OCI-LY3 (cell line): ENCODE measurements around the gene SH2D6.

Source experiments
- H2AFZ ChIP-seq: fragments of 200-600, 300-600 bp; shearing (Covaris generic); 2 replicates; pipeline ENCODE4 v1.6.0; 2014; ENCODE audit warnings: antibody characterized with exemption, low read depth, low read length
- H3K27ac ChIP-seq: fragments of 200-600, 300-600 bp; sonication (generic); 2 replicates; pipeline ENCODE4 v1.5.1; 2014; ENCODE audit warnings: mild to moderate bottlenecking, low read length, moderate library complexity, mixed read lengths
- H3K27me3 ChIP-seq: fragments of 200-600, 300-600 bp; sonication (generic); 2 replicates; pipeline ENCODE4 v1.6.1; 2014; ENCODE audit warnings: low read depth, low read length, mixed read lengths
- H3K36me3 ChIP-seq: fragments of 200-600, 300-600 bp; sonication (generic); replicated peaks from 2 replicates; pipeline ENCODE3; 2014; ENCODE audit warnings: low read depth, low read length, mixed read lengths
- H3K4me1 ChIP-seq: fragments of 300-600, 200-600 bp; sonication (generic); 2 replicates; pipeline ENCODE4 v1.6.1; 2014; ENCODE audit warnings: low read length, mixed read lengths
- H3K4me2 ChIP-seq: fragments of 200-600, 300-600 bp; sonication (generic); 2 replicates; pipeline ENCODE4 v1.6.1; 2014; ENCODE audit warnings: low read length, mixed read lengths
- H3K4me3 ChIP-seq: fragments of 300-600, 200-600 bp; sonication (generic); 2 replicates; pipeline ENCODE4 v1.5.1; 2014; ENCODE audit warnings: antibody characterized with exemption, mild to moderate bottlenecking, low read length, moderate library complexity
- H3K79me2 ChIP-seq: fragments of 300-600, 200-600 bp; shearing (Covaris generic); 2 replicates; pipeline ENCODE4 v1.6.1; 2014; ENCODE audit warnings: mild to moderate bottlenecking, low read length, mixed read lengths
- H3K9ac ChIP-seq: fragments of 300-600, 200-600 bp; shearing (Covaris generic); 2 replicates; pipeline ENCODE4 v1.6.0; 2014; ENCODE audit warnings: mild to moderate bottlenecking, low read length, moderate library complexity
- H3K9me3 ChIP-seq: fragments of 200-600, 300-600 bp; shearing (Covaris generic); 2 replicates; pipeline ENCODE4 v1.6.1; 2014; ENCODE audit warnings: low read length, mixed read lengths; ENCODE audit not compliant: insufficient read depth
- H4K20me1 ChIP-seq: fragments of 200-600, 300-600 bp; sonication (generic); 2 replicates; pipeline ENCODE4 v1.6.1; 2016; ENCODE audit warnings: low read length, mixed read lengths; ENCODE audit not compliant: insufficient read depth
- EZH2phosphoT487 ChIP-seq: fragments of 200-600 bp; shearing (Covaris generic); IDR thresholded peaks from 2 replicates; pipeline ENCODE4 v1.6.1; 2018; ENCODE audit warnings: antibody characterized with exemption, mixed run types, low read depth
- TF ChIP-seq, protein P1 (sequence below): fragments of 200-600, 300-600 bp; sonication (generic); IDR thresholded peaks from 2 replicates; pipeline ENCODE4 v1.5.1; 2014; ENCODE audit warnings: antibody characterized with exemption, low read length, low read depth

SH2D6 gene

DNA sequence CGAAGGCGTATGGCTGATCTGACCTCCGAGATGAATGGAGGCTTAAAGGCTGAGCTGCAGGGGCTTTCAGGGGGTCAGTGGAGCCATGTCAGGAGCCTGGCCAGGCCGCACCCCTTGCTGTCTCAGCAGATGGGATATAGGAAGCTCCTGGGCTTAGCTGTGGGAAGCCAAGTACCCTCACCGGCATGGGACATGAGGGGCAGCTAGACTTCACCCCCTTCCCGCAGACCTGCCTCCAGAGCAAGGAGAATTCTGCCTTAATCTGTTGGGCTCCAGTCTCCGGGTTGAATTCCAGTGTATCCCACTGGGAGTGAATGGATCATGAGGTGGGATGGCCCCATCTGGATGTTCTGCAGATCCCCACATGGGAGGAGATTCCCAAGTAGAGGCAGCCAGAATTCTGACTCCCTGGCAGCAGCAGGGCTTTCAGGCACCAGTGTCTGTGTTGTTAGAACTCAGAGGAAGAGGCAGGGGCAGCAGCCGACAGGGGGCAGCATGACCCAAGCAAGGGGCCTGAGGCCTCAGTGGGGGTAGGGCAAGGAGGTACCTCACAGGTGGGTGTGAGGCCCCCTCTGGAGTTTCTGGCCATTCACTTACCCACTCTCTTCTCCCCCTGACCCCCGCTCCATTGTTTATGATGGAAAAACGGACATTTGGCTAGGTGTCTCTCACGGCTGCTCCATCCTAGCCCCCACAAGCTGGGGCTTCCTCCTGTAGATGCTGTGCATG lies 27.4 kb upstream of the SH2D6 start:
- Histone ChIP-seq H3K27ac (no peak overlapping the region), H3K27me3 (no peaks in the 10 kb centered on the region), H3K9ac (no peak overlapping the region), H3K79me2 (no peaks in the 10 kb centered on the region), H3K4me2 (no peak overlapping the region), H4K20me1 (no peaks in the 10 kb centered on the region), H2AFZ (no peak overlapping the region), H3K4me1 (peaks cover 20% of the 10 kb centered on the region), H3K9me3 (no peaks in the 10 kb centered on the region), H3K36me3 (peaks cover 2% of the 10 kb centered on the region), H3K4me3 (no peak overlapping the region)
- TF ChIP-seq, protein P1, sequence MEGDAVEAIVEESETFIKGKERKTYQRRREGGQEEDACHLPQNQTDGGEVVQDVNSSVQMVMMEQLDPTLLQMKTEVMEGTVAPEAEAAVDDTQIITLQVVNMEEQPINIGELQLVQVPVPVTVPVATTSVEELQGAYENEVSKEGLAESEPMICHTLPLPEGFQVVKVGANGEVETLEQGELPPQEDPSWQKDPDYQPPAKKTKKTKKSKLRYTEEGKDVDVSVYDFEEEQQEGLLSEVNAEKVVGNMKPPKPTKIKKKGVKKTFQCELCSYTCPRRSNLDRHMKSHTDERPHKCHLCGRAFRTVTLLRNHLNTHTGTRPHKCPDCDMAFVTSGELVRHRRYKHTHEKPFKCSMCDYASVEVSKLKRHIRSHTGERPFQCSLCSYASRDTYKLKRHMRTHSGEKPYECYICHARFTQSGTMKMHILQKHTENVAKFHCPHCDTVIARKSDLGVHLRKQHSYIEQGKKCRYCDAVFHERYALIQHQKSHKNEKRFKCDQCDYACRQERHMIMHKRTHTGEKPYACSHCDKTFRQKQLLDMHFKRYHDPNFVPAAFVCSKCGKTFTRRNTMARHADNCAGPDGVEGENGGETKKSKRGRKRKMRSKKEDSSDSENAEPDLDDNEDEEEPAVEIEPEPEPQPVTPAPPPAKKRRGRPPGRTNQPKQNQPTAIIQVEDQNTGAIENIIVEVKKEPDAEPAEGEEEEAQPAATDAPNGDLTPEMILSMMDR = peak; percentile 95
- no peak for TF ChIP-seq EZH2phosphoT487

DNA sequence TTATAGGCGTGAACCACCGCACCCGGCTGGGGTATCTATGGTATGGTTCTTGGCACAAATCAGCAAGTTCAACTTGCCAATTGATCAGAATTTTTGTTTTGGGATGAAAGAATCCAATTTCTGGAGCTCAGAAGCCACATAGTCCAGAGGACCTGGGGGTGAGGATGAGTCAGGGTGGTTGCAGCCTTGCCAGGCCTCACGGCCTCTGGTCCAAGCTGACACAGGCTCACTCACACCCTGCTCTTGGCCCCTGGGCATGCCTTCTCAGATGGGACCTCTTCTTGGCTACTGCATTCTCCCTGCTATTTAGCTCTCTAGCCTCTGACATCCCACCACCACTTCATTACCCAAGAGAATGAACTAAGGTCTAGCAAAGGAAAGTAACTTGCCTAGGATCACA lies 24.7 kb upstream of the SH2D6 start:
- no peaks in the 10 kb centered on the region for H3K79me2 ChIP-seq
- H3K36me3 ChIP-seq = no peaks in the 10 kb centered on the region
- H3K27ac ChIP-seq = no peak overlapping the region
- no peak overlapping the region for H2AFZ ChIP-seq
- no peak overlapping the region for H3K9ac ChIP-seq
- H3K27me3 ChIP-seq = no peaks in the 10 kb centered on the region
- no peak for TF ChIP-seq EZH2phosphoT487
- TF ChIP-seq, protein P1 = no peak
- no peak overlapping the region for H3K4me3 ChIP-seq
- no peak overlapping the region for H3K4me2 ChIP-seq
- H3K4me1 ChIP-seq = peaks cover 25% of the 10 kb centered on the region
- no peaks in the 10 kb centered on the region for H4K20me1 ChIP-seq
- H3K9me3 ChIP-seq = no peaks in the 10 kb centered on the region

DNA sequence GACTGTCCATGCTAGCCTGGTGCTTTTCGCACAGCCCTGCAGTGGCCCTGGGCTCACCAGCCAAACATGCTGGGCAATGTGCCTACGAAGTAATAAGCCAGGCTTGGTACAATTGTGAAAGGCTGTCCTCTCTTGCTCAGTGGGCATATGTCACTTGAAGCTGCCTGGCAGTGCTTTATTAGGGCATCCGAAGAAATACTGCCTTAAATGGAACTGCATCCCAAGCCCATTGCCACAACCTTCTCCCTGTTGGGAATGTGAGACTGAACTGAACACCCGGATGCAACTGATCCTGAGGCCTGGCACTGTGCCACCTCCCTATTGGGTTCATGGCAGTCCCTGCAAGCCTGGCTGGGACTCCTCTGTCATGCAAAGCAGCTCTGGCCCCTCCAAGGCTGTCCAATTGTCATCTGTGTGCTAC lies 24.2 kb upstream of the SH2D6 start:
- no peak for TF ChIP-seq EZH2phosphoT487
- TF ChIP-seq, protein P1 = no peak
- Histone ChIP-seq H3K4me2 (no peak overlapping the region), H3K27ac (no peak overlapping the region), H3K27me3 (no peaks in the 10 kb centered on the region), H3K4me3 (no peak overlapping the region), H3K4me1 (peaks cover 25% of the 10 kb centered on the region), H3K36me3 (no peaks in the 10 kb centered on the region), H3K9ac (no peak overlapping the region), H2AFZ (no peak overlapping the region), H4K20me1 (no peaks in the 10 kb centered on the region), H3K9me3 (no peaks in the 10 kb centered on the region), H3K79me2 (no peaks in the 10 kb centered on the region)

DNA sequence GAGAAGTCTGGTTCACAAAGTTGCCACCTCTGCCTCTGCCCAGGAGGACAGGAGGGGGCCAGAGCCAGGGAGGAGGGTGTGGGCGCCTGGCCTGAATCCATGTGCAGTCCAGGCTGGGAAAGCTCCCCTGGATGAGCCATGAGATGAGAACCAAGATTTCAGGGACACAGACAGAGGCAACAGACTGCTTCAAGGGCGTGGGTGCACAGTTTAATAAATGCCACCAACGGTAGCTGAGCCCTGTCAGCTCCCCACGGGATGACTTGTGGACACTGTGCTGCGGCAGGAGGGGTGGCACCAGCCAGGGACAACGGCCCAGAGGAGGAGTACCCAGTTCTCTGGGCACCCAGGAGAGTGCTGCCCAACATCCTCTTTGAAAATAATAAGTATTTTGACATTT lies 23.5 kb upstream of the SH2D6 start:
- Histone ChIP-seq H3K27ac (no peak overlapping the region), H3K9ac (no peak overlapping the region), H3K9me3 (no peaks in the 10 kb centered on the region), H3K4me3 (no peak overlapping the region), H2AFZ (no peak overlapping the region), H3K4me2 (no peak overlapping the region), H3K27me3 (no peaks in the 10 kb centered on the region), H4K20me1 (no peaks in the 10 kb centered on the region), H3K36me3 (no peaks in the 10 kb centered on the region), H3K4me1 (peaks cover 25% of the 10 kb centered on the region), H3K79me2 (no peaks in the 10 kb centered on the region)
- TF ChIP-seq EZH2phosphoT487 = no peak
- TF ChIP-seq, protein P1 = no peak
